A673 (cell line): ENCODE results near the gene JMJD1C.

Experiments used
- CTCF ChIP-seq: fragments of 300-800, 200-600 bp; sonication (generic); conservative IDR thresholded peaks from 2 replicates; pipeline ENCODE4 v1.5.1; 2017; ENCODE audit warnings: low read depth, mild to moderate bottlenecking, antibody characterized with exemption, low read length, moderate library complexity, mixed read lengths
- EZH2 ChIP-seq: fragments of 200-600 bp; sonication (generic); IDR thresholded peaks from 2 replicates; pipeline ENCODE4 v1.6.1; 2017; ENCODE audit warnings: borderline replicate concordance, low read depth, mild to moderate bottlenecking, mixed read lengths, antibody characterized with exemption, low read length; ENCODE audit not compliant: poor library complexity, severe bottlenecking

- no peak for TF ChIP-seq CTCF
- TF ChIP-seq EZH2: no peak
Measured at GRCh38 chr10:63206576-63206975, 259.2 kb downstream of the JMJD1C start.
